GM12872 (cell line): Measurements from ENCODE around the gene PIH1D1.
A peak's percentile ranks its signal among the peaks of the same experiment; 100 is the strongest.

Experiments
- TF ChIP-seq, protein P1 (sequence below): IDR thresholded peaks from 3 replicates; pipeline ENCODE4 v1.5.1; 2011; ENCODE audit warnings: low read depth, mild to moderate bottlenecking, low read length, moderate library complexity; ENCODE audit not compliant: insufficient read depth

PIH1D1 gene

DNA sequence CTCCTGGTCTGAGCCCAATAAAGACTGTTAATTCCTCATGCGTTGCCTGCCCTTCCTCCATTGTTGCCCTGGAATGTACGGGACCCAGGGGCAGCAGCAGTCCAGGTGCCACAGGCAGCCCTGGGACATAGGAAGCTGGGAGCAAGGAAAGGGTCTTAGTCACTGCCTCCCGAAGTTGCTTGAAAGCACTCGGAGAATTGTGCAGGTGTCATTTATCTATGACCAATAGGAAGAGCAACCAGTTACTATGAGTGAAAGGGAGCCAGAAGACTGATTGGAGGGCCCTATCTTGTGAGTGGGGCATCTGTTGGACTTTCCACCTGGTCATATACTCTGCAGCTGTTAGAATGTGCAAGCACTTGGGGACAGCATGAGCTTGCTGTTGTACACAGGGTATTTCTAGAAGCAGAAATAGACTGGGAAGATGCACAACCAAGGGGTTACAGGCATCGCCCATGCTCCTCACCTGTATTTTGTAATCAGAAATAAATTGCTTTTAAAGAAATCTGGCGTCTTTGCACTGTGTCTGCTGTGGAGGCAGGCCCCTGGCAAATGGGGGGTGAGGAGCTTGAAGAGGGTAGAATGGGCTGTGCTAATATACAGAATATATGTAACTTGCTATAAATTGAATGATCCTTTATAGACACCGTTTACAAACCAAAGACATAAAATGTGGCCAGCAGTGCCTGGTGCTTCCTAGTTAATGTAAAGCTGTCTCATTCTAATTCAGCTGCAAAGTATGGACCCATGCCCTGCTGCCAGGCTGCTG is 40.4 kb upstream of the PIH1D1 start:
- TF ChIP-seq, protein P1, sequence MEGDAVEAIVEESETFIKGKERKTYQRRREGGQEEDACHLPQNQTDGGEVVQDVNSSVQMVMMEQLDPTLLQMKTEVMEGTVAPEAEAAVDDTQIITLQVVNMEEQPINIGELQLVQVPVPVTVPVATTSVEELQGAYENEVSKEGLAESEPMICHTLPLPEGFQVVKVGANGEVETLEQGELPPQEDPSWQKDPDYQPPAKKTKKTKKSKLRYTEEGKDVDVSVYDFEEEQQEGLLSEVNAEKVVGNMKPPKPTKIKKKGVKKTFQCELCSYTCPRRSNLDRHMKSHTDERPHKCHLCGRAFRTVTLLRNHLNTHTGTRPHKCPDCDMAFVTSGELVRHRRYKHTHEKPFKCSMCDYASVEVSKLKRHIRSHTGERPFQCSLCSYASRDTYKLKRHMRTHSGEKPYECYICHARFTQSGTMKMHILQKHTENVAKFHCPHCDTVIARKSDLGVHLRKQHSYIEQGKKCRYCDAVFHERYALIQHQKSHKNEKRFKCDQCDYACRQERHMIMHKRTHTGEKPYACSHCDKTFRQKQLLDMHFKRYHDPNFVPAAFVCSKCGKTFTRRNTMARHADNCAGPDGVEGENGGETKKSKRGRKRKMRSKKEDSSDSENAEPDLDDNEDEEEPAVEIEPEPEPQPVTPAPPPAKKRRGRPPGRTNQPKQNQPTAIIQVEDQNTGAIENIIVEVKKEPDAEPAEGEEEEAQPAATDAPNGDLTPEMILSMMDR: no peak

DNA sequence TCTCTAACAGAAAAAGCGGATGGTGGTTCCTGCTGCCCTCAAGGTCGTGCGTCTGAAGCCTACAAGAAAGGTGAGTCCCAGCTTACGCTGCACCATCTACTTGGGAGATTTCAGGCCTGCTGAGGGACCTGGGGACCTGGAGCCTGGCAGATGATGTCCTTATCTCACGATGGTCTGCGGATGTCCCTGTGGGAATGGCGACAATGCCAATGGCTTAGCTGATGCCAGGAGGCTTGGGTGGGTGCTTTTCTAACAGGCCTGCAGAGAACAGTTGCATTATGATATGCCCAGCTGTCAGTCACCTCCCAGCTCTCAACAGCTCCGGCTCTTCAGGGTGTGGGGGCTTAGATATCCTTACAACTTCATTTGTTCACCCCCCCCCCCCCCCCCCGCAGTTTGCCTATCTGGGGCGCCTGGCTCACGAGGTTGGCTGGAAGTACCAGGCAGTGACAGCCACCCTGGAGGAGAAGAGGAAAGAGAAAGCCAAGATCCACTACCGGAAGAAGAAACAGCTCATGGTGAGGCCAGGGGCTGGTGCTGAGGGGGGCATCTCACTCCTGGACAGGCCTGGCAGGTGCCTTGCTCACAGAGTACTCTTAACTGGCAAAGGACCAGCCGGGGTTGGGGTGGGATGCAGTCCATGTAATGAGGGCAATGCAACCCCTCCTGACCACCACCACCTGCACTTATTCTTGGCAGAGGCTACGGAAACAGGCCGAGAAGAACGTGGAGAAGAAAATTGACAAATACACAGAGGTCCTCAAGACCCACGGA is 39.6 kb upstream of the PIH1D1 start:
- TF ChIP-seq, protein P1: no peak

DNA sequence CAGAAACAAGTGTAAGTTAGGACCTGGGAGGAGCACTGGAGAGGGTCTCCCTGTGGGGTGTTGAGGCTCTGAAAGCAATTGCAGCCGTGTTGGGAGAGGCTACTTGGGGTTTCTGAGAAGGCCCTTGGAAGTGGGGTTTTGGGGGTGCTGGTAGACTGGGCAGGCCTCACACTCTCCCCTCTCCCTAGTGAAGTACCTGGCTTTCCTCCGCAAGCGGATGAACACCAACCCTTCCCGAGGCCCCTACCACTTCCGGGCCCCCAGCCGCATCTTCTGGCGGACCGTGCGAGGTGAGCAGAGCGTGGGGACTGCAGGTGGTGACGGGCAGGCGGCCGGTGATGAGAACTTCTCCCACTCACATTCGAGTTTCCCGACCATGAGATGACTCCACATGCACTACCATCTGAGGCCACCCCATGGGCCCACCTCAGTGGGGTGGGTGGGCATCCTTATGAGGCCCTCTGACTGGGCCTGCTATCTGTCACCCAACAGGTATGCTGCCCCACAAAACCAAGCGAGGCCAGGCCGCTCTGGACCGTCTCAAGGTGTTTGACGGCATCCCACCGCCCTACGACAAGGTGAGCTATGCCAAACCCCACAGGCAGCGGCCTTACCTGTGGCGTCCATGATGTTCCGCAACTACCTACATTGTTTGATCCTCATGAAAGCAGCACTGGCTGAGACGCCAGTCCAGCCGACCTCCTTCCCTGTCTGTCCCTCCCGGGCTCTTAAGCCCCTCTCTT is 38.8 kb upstream of the PIH1D1 start:
- TF ChIP-seq, protein P1: no peak

DNA sequence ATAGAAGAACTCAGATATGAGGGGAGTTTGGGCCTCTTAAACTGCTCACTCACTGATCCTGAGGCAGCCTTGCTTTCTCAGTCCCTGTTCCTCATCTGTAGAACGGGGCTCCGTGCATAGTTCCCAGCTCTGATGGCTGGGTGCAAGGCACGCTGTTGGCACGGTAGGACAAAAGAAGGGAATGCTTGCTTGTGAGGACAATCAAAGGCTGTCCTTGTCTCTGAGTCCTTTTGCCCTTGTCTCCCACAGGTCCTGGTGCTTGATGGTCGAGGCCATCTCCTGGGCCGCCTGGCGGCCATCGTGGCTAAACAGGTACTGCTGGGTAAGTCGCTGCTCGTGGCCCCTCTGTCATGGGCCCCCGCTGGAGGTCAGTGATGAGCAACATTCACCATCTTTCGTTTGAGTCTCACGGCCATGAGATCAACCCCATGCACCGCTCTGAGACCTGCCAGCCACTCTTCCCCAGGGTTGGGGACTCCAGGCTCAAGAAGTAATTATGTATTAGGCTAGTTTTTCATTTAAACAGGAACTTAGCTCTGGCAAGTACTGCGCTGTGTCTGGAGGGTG is 38.1 kb upstream of the PIH1D1 start:
- TF ChIP-seq, protein P1: peak; percentile 28; the same call in 2 of the 3 replicates

DNA sequence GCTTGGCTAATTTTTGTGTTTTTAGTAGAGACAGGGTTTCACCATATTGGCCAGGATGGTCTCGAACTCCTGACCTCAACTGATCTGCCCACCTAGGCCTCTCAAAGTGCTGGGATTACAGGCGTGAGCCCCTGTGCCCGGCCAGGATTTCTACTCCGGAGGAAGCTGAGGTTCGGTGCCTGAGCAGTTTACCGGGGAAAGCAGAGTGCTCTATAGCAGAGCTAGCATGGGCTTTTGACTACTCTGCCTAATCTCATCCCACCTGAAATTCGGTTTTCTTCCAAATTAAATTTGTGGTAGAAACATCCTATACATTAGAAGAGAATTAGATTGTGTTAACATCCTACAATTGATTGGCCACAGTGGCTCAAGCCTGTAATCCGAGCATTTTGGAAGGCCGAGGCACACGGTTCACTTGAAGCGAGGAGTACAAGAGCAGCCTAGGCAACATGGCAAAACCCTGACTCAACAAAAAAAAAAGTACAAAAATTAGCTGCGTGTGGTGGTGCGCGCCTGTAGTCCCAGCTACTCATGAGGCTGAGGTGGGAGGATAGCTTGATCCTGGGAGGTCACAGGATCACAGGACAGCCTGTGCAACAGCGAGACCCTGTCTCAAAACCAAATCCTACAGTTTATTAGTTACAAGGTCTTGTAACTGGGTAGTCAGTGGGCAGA is 37.4 kb upstream of the PIH1D1 start:
- TF ChIP-seq, protein P1: no peak

DNA sequence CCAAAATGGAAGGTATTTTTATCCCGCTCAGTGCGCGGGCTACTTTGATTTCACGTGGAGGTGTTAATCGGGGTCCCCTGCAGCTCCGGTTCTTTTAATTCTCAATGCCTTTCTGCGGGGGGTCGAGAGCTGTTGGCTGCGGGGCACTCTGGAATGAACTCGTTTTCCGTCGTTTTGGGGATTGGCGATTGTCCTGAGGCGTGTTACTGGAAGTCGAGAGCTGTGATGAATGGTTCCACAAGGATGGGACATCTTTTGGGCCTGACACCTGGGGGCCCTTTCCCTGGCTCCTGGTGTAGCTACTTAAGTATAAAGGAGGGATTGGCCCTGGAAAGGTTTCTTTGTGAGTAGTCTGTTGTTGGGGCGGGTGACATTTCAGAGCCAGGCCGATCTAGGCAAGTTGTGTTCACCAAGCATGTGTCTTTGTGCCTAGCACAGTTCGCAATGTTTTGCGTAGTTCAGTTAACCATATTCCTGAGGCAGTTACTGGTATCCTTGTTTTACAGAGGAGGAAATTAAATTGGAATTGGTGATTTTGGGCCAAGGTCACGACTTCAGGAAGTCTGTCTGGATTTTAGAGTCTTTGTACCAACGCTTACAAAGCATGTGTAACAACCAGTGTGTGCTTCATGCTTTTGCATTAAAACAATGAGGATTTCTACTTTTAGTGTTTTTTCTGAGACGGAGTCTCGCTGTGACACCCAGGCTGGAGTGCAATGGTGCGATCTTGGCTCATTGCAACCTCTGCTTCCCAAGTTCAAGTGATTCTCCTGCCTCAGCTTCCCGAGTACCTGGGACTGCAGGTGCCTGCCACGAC is 36.6 kb upstream of the PIH1D1 start:
- TF ChIP-seq, protein P1: no peak
